ENCODE results near the gene NDFIP1.

Gene NDFIP1

DNA sequence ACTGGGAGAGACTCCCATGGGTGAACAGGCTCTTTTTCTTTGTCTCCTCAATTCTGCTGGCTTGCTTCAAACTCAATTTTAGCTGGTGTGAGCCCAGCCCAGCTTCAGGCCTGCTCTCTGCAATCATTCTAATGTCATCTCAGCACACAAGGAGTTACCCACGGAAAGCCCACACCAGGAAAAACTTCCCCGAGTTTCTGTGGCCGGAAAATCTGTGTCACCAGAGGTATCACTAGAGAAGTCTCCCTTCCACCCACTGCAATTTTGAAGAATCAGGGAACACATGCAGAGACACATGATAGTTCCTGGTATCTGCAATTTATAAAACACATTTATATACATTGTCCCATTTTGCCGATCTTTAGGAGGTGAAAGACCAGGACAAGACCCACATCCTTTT is 13.5 kb upstream of the NDFIP1 start:
- DNase-seq = peak; percentile 27

- DNase-seq = peak; percentile 88
Observed at GRCh38 chr5:142095651-142096330, 12.8 kb upstream of the NDFIP1 start.

- no peak for DNase-seq
Observed at GRCh38 chr5:142096382-142096781, 12.2 kb upstream of the NDFIP1 start.

DNA sequence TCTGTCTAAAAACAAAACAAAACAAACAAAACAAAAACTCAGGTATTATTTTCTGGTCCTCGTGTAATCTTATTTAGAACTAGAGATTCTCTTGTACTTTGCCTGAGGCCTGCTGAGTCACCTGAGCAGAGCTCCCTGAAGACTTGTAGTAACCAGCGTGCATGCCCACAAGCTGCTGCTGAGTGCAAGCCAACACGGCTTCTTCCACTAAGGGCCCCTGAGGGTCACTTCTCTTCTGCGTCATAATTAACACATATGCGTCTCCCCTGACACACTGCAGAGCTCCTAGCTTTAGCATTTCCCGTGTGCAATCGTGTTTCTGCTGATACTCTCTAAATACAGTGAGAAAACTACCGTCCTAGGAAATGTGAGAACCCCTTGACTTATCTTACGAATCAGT is 10.9 kb upstream of the NDFIP1 start:
- peak; percentile 57 for DNase-seq

GRCh38 chr5:142098275-142098674 is 10.3 kb upstream of the NDFIP1 start:
- no peak for DNase-seq

DNA sequence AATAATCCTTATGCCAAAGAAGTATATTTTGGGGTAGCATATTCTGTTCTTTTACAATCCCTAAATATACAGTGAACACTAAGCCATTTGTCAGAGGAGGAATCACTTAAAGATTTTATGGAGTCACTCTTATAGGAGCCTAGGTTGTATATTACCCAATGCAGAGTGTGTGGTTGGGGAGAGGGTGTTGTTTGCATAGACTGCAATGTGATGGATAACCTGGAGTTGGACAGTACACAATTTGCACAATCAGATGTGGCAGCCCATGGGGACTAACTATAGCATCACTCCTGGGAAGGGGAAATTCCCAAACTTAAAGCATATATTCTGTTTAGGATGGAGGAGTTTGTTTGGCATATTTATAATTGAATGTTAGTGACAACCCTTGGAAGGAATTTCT is 9.6 kb upstream of the NDFIP1 start:
- DNase-seq = no peak

DNA sequence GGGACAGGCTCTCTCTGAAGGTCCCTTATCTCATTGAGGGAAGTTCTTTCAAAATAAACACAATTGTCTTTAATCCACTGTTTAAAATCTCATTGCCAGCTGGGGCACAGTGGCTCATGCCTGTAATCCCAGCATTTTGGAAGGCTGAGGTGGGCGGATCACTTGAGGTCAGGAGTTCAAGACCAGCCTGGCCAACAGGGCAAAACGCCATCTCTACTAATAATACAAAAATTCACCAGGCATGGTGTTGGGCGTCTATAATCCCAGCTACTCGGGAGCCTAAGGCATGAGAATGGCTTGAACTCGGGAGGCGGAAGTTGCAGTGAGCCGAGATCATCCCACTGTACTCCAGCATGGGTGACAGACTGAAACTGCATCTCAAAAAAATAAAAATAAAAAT is 8.3 kb upstream of the NDFIP1 start:
- no peak for DNase-seq

GRCh38 chr5:142102980-142103740 is 5.4 kb upstream of the NDFIP1 start:
- no peak for DNase-seq

DNA sequence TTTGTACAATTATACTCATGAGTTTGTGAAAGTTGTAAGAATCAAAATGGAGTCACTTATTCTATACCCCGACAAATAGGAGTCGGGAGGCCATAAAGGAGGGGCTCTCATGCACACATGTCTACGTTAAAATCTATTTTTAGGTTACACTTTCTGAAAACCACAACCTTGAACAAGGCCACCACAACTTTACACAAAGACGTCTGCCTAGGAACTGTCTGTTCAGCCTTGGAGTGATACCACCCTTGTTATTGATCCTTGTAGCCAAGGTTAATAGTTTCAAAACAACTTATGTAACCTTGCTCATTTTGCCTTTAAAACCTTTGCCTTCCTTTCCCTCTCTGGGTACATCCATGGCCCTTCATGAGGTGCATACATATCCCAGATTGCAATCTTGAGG is 4.1 kb upstream of the NDFIP1 start:
- peak; percentile 48 for DNase-seq

DNA sequence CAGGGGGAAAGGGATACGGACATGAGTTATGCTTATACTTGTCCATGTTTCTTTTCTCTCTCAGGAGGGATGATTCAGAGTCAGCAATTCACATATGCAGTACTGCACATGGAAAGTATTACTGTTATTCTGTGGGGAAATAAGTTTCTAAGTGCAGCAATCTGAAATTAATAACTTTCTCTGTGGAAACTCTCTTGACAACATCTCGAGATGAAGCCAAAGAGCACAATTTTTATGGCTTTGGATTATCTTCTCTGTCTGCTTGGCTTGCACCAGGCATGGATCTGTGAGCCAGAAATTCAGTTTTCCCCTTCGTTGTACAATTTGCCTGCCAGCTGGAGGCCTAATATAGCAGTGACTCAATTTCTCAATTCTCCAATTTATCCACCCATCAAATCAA is 2.5 kb upstream of the NDFIP1 start:
- DNase-seq = no peak

GRCh38 chr5:142107036-142107735 is 1.4 kb upstream of the NDFIP1 start:
- no peak for DNase-seq

- DNase-seq = no peak
Observed at GRCh38 chr5:142107736-142108431, 695 bp upstream of the NDFIP1 start.

- DNase-seq = peak; percentile 66
Observed at GRCh38 chr5:142109331-142110045, 909 bp downstream of the NDFIP1 start.

- no peak for DNase-seq
Observed at GRCh38 chr5:142110046-142110531, 1.5 kb downstream of the NDFIP1 start.

DNA sequence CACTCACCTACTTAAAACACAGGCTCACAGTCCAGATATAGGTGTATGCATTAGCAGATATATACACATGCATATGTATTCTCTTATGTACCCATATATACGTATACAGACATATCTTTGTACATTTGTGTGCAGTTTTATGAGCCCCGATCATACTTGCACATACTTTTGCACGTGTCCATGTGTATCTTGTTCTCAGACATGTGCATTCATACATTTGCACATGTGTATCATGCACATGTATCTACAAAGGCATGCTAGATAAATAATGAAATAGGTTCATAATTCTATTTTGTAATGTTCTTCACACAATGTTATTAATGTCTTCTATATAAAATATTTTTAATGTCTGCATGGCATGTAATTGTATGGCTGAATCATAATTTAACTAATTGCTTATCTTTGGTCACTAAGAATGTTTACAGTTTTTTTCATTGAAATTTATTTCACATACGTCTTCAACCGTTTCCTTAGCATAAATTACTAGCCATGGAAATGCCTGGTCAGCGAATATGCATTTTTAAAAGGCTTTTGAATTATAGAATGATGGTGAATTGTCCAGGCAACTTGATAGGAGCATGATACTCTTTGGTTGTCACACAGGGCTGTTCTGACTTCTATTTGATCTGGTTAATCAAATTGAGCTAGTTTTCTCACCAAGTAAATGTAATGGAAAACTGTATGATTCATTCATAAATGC is 2.6 kb downstream of the NDFIP1 start:
- DNase-seq = no peak

DNA sequence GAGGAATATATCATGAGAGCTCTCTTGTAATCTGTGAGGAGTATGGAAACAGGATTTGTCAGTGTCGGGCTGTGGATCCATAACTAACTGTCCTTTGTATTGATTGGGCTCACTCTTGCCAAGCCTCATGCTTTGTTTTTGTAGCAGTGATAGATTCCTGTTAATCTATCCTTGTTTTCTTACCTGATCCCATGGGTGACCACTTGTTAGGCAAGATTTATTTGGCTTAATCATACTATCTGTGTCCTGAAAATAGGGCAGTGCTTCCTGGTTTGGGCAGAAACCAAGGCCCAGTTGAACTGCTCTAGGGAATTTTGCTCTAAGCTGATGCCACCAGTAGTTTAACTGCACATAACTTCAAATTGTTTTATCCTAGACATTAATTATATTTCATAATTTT is 6.1 kb downstream of the NDFIP1 start:
- no peak for DNase-seq

DNA sequence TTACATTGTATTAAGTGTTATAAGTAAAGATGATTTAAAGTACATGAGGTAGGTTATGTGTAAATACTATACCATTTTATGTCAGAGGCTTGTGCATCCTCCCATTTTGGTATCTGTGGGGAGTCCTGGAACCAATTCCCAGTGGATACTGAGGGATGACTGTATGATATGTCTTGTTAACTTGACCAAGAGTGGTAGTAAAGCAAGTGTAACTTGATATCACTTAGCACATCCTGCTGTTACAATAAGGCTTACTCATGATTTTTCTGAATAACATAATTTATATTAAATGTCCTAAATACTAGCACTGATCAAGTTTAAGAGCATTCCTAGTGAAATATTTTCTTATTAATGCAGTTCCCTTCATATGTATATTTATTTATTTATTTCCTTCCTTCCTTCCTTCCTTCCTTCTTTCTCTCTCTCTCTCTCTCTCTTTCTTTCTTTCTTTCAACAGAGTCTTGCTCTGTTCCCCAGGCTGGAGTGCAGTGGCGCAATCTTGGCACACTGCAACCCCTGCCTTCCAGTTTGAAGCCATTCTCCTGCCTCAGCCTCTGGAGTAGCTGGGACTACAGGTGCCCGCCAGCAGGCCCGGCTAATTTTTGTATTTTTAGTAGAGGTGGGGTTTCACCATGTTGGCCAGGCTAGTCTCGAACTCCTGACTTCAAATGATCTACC is 7.5 kb downstream of the NDFIP1 start:
- DNase-seq = no peak

DNA sequence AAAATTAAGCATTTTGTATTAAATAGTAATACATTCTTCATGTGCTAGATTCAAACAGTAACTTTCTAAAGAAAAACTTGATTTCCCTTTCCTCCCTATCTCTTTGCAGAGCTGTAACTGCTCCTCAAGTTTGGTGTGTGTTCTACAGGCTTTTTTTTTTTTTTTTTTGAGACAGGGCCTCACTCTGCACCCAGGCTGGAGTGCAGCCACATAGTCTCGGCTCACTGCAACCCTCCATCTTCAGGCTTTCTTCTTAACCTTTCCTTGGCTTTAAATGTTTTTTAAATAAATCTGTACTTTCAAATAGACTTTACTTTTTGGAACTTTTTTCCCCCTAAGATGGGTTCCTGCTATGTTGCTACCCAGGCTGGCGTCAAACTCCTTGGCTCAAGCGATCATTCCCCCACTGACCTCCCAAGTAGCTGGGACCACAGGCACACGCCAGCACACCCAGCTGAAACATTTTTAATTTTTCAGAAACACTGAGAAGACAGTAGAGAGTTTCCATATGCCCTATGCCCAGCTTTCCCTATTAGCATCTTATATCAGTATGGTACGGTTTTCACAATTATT is 9.1 kb downstream of the NDFIP1 start:
- no peak for DNase-seq

GRCh38 chr5:142118155-142118686 is 9.6 kb downstream of the NDFIP1 start:
- no peak for DNase-seq

DNA sequence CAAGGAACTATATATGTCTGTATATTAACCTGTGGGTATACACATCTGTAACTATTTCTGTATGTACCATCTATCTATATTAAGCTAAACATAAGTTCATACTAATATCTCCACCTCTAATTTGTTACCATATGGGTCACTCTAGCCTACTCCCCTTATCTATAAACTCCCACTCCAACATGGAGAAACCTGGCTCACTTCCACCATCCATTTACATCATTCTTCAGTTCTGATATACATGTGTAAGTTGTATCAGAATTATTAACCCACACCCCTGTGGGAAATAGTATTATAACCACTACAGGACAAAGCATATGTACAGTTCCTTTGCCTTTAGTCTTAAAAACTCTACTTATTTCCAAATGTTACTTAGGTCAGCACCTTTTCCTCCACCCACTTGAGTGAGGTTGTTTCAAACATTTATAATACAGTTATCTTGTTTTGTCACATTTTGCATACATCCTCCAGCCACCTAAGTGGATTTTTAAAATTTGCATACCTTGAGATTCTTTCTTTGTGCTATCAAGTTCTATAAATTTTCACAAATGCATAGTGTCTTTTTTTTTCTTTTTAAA is 10.6 kb downstream of the NDFIP1 start:
- DNase-seq = no peak

Data from CD4-positive, alpha-beta T cell treated with Interleukin-17A for 4 hours (primary cell).